Naive B cell (primary cell): Measurements from ENCODE around the gene LOXL1. TPM values are rescaled to one million over a fixed set of nuclear protein-coding genes. Genes with fewer than 3 reads are reported as not detected.
A peak's percentile ranks its signal among the peaks of the same experiment; 100 is the strongest.

Experiments
- ATAC-seq, 2 donors: fragments of 150-1000 bp; cut with Tn5 transposase; 2 replicates each; pipeline ENCODE4 v1.10.0; 2021; ENCODE audit warnings: low read depth in 2 of 2, mild to moderate bottlenecking in 2 of 2, moderate library complexity in 2 of 2
- DNase-seq: peaks from one replicate; pipeline ENCODE4 v3.0.0; 2022
- H3K27ac Mint-ChIP-seq, 6 donors: one replicate each; pipeline ENCODE4 v1.8.0; 2020 to 2022; ENCODE audit warnings: mild to moderate bottlenecking in 6 of 6, mixed read lengths in 6 of 6, moderate library complexity in 5 of 6, inconsistent platforms in 2 of 6
- H3K27me3 Mint-ChIP-seq, 3 donors: one replicate each; pipeline ENCODE4 v1.8.0; 2021 to 2022; ENCODE audit warnings: mixed read lengths in 3 of 3, mild to moderate bottlenecking in 1 of 3
- H3K36me3 Mint-ChIP-seq, 2 donors: one replicate each; pipeline ENCODE4 v1.8.0; 2020 to 2022; ENCODE audit warnings: mixed read lengths in 2 of 2, inconsistent platforms in 1 of 2, mild to moderate bottlenecking in 1 of 2
- H3K4me1 Mint-ChIP-seq, 3 donors: one replicate each; pipeline ENCODE4 v1.8.0; 2020 to 2022; ENCODE audit warnings: mixed read lengths in 3 of 3, inconsistent platforms in 1 of 3, mild to moderate bottlenecking in 1 of 3, moderate library complexity in 1 of 3
- H3K4me3 Mint-ChIP-seq, 8 donors: one replicate each; pipeline ENCODE4 v1.8.0; 2020 to 2022; ENCODE audit warnings: mild to moderate bottlenecking in 8 of 8, mixed read lengths in 8 of 8, moderate library complexity in 8 of 8, inconsistent platforms in 2 of 8
- H3K9me3 Mint-ChIP-seq, 7 donors: one replicate each; pipeline ENCODE4 v1.8.0; 2020 to 2022; ENCODE audit warnings: mixed read lengths in 7 of 7, mild to moderate bottlenecking in 5 of 7, inconsistent platforms in 2 of 7, moderate library complexity in 1 of 7
- polyA plus RNA-seq, 6 donors: library from polyadenylated mRNA; unstranded; fragments of 300-500 nt; fragmentation: Illumina TruSeq; gene quantifications; one replicate each; pipeline ENCODE4 v1.2.3, GENCODE V29; 2021; ENCODE audit warnings: low read depth in 6 of 6

The LOXL1 gene
- polyA plus RNA-seq, 6 donors from 2014 or later, result 0.19 to 0.48 TPM; not detected in 4

- Mint-ChIP-seq H3K36me3 (no peaks in the 10 kb centered on the region), H3K9me3 (no peaks in the 10 kb centered on the region), H3K27ac (no peak overlapping the region), H3K4me3 (no peak overlapping the region), H3K4me1 (peaks cover 0 to 2% (median 0%) of the 10 kb centered on the region in 3 donors), H3K27me3 (peaks cover 9 to 38% (median 23%) of the 10 kb centered on the region in 3 donors)
- ATAC-seq, result no peak
- no peak for DNase-seq
Measured at GRCh38 chr15:73905225-73905827, 20.9 kb upstream of the LOXL1 start.

- Mint-ChIP-seq H3K9me3 (no peaks in the 10 kb centered on the region), H3K4me1 (peaks cover 0 to 2% (median 0%) of the 10 kb centered on the region in 3 donors), H3K27ac (peak overlapping the region in 1 of 6 donors; percentile 83), H3K36me3 (no peaks in the 10 kb centered on the region), H3K4me3 (no peak overlapping the region), H3K27me3 (peaks cover 5 to 50% (median 29%) of the 10 kb centered on the region in 3 donors)
- ATAC-seq (no peak), DNase-seq (no peak)
Measured at GRCh38 chr15:73906346-73907034, 19.8 kb upstream of the LOXL1 start.

DNA sequence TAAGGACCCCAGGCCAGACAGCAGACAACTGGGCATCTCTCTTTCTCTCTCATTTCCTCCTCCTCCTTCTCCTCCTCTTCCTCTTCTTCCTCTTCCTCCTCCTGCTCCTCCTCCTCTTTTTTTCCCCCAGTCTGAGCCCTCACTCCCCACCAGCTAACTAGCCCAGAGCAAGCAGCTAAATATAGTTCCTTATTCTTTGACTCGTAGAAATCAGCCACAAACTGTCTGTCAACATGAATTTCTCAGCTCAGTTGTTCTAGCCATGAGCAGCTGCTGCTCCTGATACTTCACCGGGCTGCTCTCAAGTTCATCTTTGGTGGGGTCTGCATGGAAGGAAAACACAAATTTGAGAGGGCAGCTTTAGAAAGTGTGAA is 19.2 kb upstream of the LOXL1 start:
- Mint-ChIP-seq H3K27me3 (peaks cover 5 to 52% (median 25%) of the 10 kb centered on the region in 3 donors), H3K4me3 (no peak overlapping the region), H3K9me3 (no peaks in the 10 kb centered on the region), H3K36me3 (no peaks in the 10 kb centered on the region), H3K27ac (peak overlapping the region in 2 of 6 donors; percentile 68 to 81), H3K4me1 (peaks cover 0 to 2% (median 0%) of the 10 kb centered on the region in 3 donors)
- ATAC-seq (no peak), DNase-seq (no peak)

- Mint-ChIP-seq H3K27ac (peak overlapping the region in 1 of 6 donors; percentile 57), H3K4me3 (no peak overlapping the region)
- peak; percentile 81 to 85 for ATAC-seq
Measured at GRCh38 chr15:73908030-73908821, 18.0 kb upstream of the LOXL1 start.

DNA sequence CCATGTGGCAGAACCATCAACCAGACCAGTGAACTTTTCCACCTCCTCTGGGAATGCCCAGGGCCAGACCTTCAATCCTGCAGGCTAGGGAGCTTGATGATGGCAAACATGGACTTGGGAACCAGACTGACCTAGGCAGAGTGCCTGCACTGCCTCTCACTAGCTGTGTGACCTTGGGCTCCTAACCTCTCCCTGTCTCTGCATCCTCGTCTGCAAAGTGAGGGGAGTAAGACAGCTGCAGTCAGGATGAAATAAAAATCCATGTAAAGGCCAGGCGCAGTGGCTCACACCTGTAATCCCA is 17.5 kb upstream of the LOXL1 start:
- DNase-seq, result no peak
- peaks cover 10 to 38% (median 26%) of the 10 kb centered on the region in 3 donors for H3K27me3 Mint-ChIP-seq
- ATAC-seq, result no peak
- no peaks in the 10 kb centered on the region for H3K9me3 Mint-ChIP-seq
- no peak overlapping the region for H3K27ac Mint-ChIP-seq
- H3K4me1 Mint-ChIP-seq, result peaks cover 0 to 2% (median 0%) of the 10 kb centered on the region in 3 donors
- H3K4me3 Mint-ChIP-seq, result no peak overlapping the region
- no peaks in the 10 kb centered on the region for H3K36me3 Mint-ChIP-seq

More at GRCh38 chr15:73908030-73908821, 18.0 kb upstream of the LOXL1 start:
- peaks cover 10 to 43% (median 25%) of the 10 kb centered on the region in 3 donors for H3K27me3 Mint-ChIP-seq
- no peaks in the 10 kb centered on the region for H3K9me3 Mint-ChIP-seq
- peaks cover 0 to 2% (median 0%) of the 10 kb centered on the region in 3 donors for H3K4me1 Mint-ChIP-seq
- H3K36me3 Mint-ChIP-seq, result no peaks in the 10 kb centered on the region
- peak; percentile 35 for DNase-seq

GRCh38 chr15:73909651-73910050 is 16.6 kb upstream of the LOXL1 start:
- H3K27ac Mint-ChIP-seq, result no peak overlapping the region
- H3K4me3 Mint-ChIP-seq, result no peak overlapping the region
- H3K36me3 Mint-ChIP-seq, result no peaks in the 10 kb centered on the region
- H3K4me1 Mint-ChIP-seq, result peaks cover 0 to 2% (median 0%) of the 10 kb centered on the region in 3 donors
- DNase-seq (no peak), ATAC-seq (no peak)
- no peaks in the 10 kb centered on the region for H3K9me3 Mint-ChIP-seq
- peaks cover 14 to 39% (median 31%) of the 10 kb centered on the region in 3 donors for H3K27me3 Mint-ChIP-seq

GRCh38 chr15:73910522-73911303 is 15.5 kb upstream of the LOXL1 start:
- Mint-ChIP-seq H3K27me3 (peaks cover 14 to 42% (median 38%) of the 10 kb centered on the region in 3 donors), H3K4me1 (peaks cover 0 to 2% (median 0%) of the 10 kb centered on the region in 3 donors), H3K4me3 (no peak overlapping the region), H3K27ac (peak overlapping the region in 1 of 6 donors; percentile 2), H3K9me3 (peaks cover 0 to 4% (median 0%) of the 10 kb centered on the region in 7 donors), H3K36me3 (no peaks in the 10 kb centered on the region)
- no peak for ATAC-seq
- DNase-seq, result no peak

- Mint-ChIP-seq H3K9me3 (peaks cover 0 to 10% (median 6%) of the 10 kb centered on the region in 7 donors), H3K27ac (peak overlapping the region in 2 of 6 donors; percentile 26 to 58), H3K4me1 (no peaks in the 10 kb centered on the region), H3K4me3 (no peak overlapping the region), H3K36me3 (peaks cover 0 to 7% of the 10 kb centered on the region in 2 donors), H3K27me3 (peaks cover 14 to 38% (median 34%) of the 10 kb centered on the region in 3 donors)
- ATAC-seq, result no peak
- DNase-seq, result no peak
Measured at GRCh38 chr15:73912030-73912596, 14.1 kb upstream of the LOXL1 start.

DNA sequence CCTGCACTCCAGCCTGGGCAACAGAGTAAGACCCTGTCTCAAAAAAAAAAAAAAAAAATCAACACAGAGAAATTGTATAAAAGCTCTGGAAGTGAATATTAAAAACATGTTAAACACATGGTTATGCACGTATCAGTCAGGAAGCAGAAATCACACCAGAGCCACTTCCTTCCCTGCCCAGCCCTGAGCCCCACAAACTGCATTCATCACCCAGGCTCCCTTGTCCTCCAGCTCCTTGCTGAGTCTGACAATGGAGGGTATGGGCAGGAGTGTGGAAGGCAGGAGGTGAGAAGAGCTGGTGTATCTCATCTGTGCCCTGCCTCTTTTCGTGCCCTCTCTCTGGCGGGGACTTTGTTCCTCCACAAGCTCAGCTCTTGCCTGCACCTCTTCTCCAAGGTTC is 12.1 kb upstream of the LOXL1 start:
- no peak for ATAC-seq

GRCh38 chr15:73915082-73915481 is 11.2 kb upstream of the LOXL1 start:
- peaks cover 3 to 16% (median 9%) of the 10 kb centered on the region in 7 donors for H3K9me3 Mint-ChIP-seq
- H3K4me1 Mint-ChIP-seq, result peaks cover 0 to under 1% (median under 1%) of the 10 kb centered on the region in 3 donors
- H3K36me3 Mint-ChIP-seq, result peaks cover 7 to 15% of the 10 kb centered on the region in 2 donors
- ATAC-seq, result no peak
- H3K27ac Mint-ChIP-seq, result peak overlapping the region in 1 of 6 donors; percentile 58
- peaks cover 9 to 38% (median 30%) of the 10 kb centered on the region in 3 donors for H3K27me3 Mint-ChIP-seq
- DNase-seq, result no peak
- peak overlapping the region in 1 of 8 donors; percentile 54 for H3K4me3 Mint-ChIP-seq

More for the DNA sequence above, 12.1 kb upstream of the LOXL1 start:
- no peaks in the 10 kb centered on the region for H3K4me1 Mint-ChIP-seq
- no peak overlapping the region for H3K27ac Mint-ChIP-seq
- peaks cover 9 to 38% (median 34%) of the 10 kb centered on the region in 3 donors for H3K27me3 Mint-ChIP-seq
- H3K4me3 Mint-ChIP-seq, result no peak overlapping the region
- peaks cover 7 to 15% of the 10 kb centered on the region in 2 donors for H3K36me3 Mint-ChIP-seq
- no peak for DNase-seq
- H3K9me3 Mint-ChIP-seq, result peaks cover 3 to 16% (median 9%) of the 10 kb centered on the region in 7 donors

DNA sequence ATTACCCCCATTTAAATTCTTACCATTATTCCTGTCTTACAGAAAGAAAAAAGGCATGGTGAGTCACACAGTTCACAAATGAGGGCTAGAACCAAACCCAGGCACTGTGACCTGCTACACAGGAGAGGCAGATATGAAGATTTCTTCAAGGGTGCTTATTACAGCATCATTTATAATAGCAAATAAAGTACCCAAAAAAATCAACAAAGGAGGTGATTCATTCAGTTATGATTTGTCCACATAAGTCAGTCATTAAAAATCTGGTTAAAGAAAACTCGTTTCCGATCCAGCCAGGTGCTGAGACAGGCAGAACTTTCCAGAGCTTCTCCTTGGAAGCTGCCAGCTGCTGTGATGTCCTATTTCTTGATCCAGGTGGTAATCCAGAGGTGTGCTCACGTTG is 7.5 kb upstream of the LOXL1 start:
- Mint-ChIP-seq H3K4me3 (no peak overlapping the region), H3K27ac (peak overlapping the region in 1 of 6 donors; percentile 13), H3K4me1 (peaks cover 7 to 10% (median 8%) of the 10 kb centered on the region in 3 donors), H3K9me3 (peaks cover 3 to 16% (median 9%) of the 10 kb centered on the region in 7 donors), H3K36me3 (peaks cover 7 to 15% of the 10 kb centered on the region in 2 donors), H3K27me3 (peaks cover 9 to 29% (median 23%) of the 10 kb centered on the region in 3 donors)
- ATAC-seq (no peak), DNase-seq (no peak)

DNA sequence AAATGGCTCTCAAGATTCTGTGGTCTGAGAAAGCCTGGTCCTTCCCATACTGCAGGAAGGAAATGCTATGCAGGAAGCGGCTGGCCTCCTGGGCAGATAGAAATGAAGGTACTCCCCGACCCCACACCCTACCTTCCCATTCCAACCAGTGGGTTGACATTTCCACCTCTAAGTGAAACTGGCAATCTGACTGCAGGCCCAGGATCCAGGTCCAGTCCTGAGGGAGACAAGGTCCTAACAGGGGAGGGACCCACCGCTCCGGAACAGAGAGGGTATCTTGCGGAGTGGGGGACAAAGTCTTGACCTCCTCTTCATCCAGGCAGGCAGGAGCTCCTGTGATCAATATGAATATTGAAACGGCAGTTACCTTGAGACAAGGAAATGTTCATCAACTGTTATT is 6.6 kb upstream of the LOXL1 start:
- Mint-ChIP-seq H3K36me3 (peaks cover 7 to 15% of the 10 kb centered on the region in 2 donors), H3K27ac (peak overlapping the region in 3 of 6 donors; percentile 39 to 68 (median 48)), H3K27me3 (peaks cover 5 to 22% (median 19%) of the 10 kb centered on the region in 3 donors), H3K4me3 (no peak overlapping the region), H3K9me3 (peaks cover 3 to 16% (median 9%) of the 10 kb centered on the region in 7 donors), H3K4me1 (peaks cover 9 to 17% (median 15%) of the 10 kb centered on the region in 3 donors)
- ATAC-seq, result no peak
- DNase-seq, result no peak
